HepG2 (cell line): ENCODE data around the gene RAB15. TPM values are rescaled to one million over a fixed set of nuclear protein-coding genes. Genes with fewer than 3 reads are reported as not detected.

Experiments
- CERS6 ChIP-seq: sonication (generic); formaldehyde crosslinking; IDR thresholded peaks from 2 replicates; pipeline ENCODE4 v1.5.0; 2020; ENCODE audit warnings: missing genetic modification reagents
- ETV6 ChIP-seq: sonication (generic); formaldehyde crosslinking; conservative IDR thresholded peaks from 2 replicates; pipeline ENCODE4 v1.4.0; 2020; ENCODE audit warnings: missing genetic modification reagents
- FOXK1 ChIP-seq: sonication (generic); formaldehyde crosslinking; IDR thresholded peaks from 2 replicates; pipeline ENCODE4 v1.4.0; 2020; ENCODE audit warnings: low read depth, missing genetic modification reagents, borderline replicate concordance
- GATA4 ChIP-seq: sonication (generic); IDR thresholded peaks from 2 replicates; pipeline ENCODE4 v1.6.1; 2016; ENCODE audit warnings: antibody characterized with exemption, low read depth, borderline replicate concordance
- GMEB1 ChIP-seq: sonication (generic); formaldehyde crosslinking; IDR thresholded peaks from 2 replicates; pipeline ENCODE4 v1.5.1; 2020; ENCODE audit warnings: missing genetic modification reagents, mild to moderate bottlenecking, borderline replicate concordance
- HNRNPUL1 ChIP-seq: fragments of 200-400 bp; formaldehyde crosslinking; IDR thresholded peaks from 2 replicates; pipeline ENCODE4 v1.6.1; 2017; ENCODE audit warnings: low read depth, mild to moderate bottlenecking, low read length, moderate library complexity
- PAWR ChIP-seq: sonication (generic); formaldehyde crosslinking; IDR thresholded peaks from 2 replicates; pipeline ENCODE4 v1.4.0; 2020; ENCODE audit warnings: missing genetic modification reagents, mild to moderate bottlenecking, borderline replicate concordance
- PHF8 ChIP-seq: sonication (generic); formaldehyde crosslinking; IDR thresholded peaks from 2 replicates; pipeline ENCODE4 v1.5.0; 2020; ENCODE audit warnings: missing genetic modification reagents
- PLSCR1 ChIP-seq: sonication (generic); formaldehyde crosslinking; IDR thresholded peaks from 2 replicates; pipeline ENCODE4 v1.5.0; 2020; ENCODE audit warnings: missing genetic modification reagents, mild to moderate bottlenecking, borderline replicate concordance
- RAD21 ChIP-seq: fragments of 450-650 bp; formaldehyde crosslinking; IDR thresholded peaks from 2 replicates; pipeline ENCODE4 v1.5.0; 2020; ENCODE audit warnings: mild to moderate bottlenecking
- SCMH1 ChIP-seq: sonication (generic); formaldehyde crosslinking; IDR thresholded peaks from 2 replicates; pipeline ENCODE4 v1.9.0; 2021; ENCODE audit warnings: missing genetic modification reagents, mild to moderate bottlenecking, borderline replicate concordance
- SIN3B ChIP-seq: fragments of 150-350 bp; IDR thresholded peaks from 2 replicates; pipeline ENCODE4 v1.6.1; 2014; ENCODE audit warnings: low read length
- SMARCC2 ChIP-seq: fragments of 450-650 bp; IDR thresholded peaks from 2 replicates; pipeline ENCODE4 v1.6.1; 2017; ENCODE audit warnings: antibody characterized with exemption, mild to moderate bottlenecking
- SOX13 ChIP-seq, 3 experiments: fragments of 450-650 bp in 1 of 3; sonication (generic) in 1 of 3; formaldehyde crosslinking in 1 of 3; IDR thresholded peaks in 2 of 3; conservative IDR thresholded peaks in 1 of 3; 2 replicates each; pipeline versions ENCODE4 v1.5.0 to v1.6.1; 2016 to 2020; ENCODE audit warnings: antibody characterized with exemption in 1 of 3, mild to moderate bottlenecking in 1 of 3, missing compliant biosample characterization in 1 of 3, missing genetic modification reagents in 1 of 3, moderate library complexity in 1 of 3
- TFE3 ChIP-seq: IDR thresholded peaks from 2 replicates; pipeline ENCODE4 v1.6.1; 2016
- ZBTB26 ChIP-seq: IDR thresholded peaks from 2 replicates; pipeline ENCODE4 v1.6.1; 2016; ENCODE audit warnings: missing compliant biosample characterization, missing genetic modification reagents, borderline replicate concordance
- ZFP36L2 ChIP-seq: sonication (generic); formaldehyde crosslinking; IDR thresholded peaks from 2 replicates; pipeline ENCODE4 v1.4.0; 2020; ENCODE audit warnings: missing genetic modification reagents
- ZNF10 ChIP-seq: sonication (generic); formaldehyde crosslinking; IDR thresholded peaks from 2 replicates; pipeline ENCODE4 v1.4.0; 2020; ENCODE audit warnings: mild to moderate bottlenecking, low read depth, missing genetic modification reagents, borderline replicate concordance
- ZNF143 ChIP-seq: sonication (generic); formaldehyde crosslinking; IDR thresholded peaks from 2 replicates; pipeline ENCODE4 v1.4.0; 2020; ENCODE audit warnings: missing genetic modification reagents
- ZNF180 ChIP-seq: sonication (generic); formaldehyde crosslinking; IDR thresholded peaks from 2 replicates; pipeline ENCODE4 v1.4.0; 2020; ENCODE audit warnings: low read depth, missing genetic modification reagents, borderline replicate concordance
- ZNF563 ChIP-seq: sonication (generic); formaldehyde crosslinking; IDR thresholded peaks from 2 replicates; pipeline ENCODE4 v1.8.0; 2022; ENCODE audit warnings: mild to moderate bottlenecking, moderate library complexity, missing genetic modification reagents
- ZNF816 ChIP-seq: sonication (generic); formaldehyde crosslinking; IDR thresholded peaks from 2 replicates; pipeline ENCODE4 v1.8.0; 2022; ENCODE audit warnings: missing genetic modification reagents, mild to moderate bottlenecking, borderline replicate concordance
- polyA plus RNA-seq, 8 experiments: library from polyadenylated mRNA; depleted of rRNA in 3 of 8; stranded (reverse) in 7 of 8; unstranded in 1 of 8; fragments of >200 nt; fragmentation: Illumina TruSeq in 4 of 8; extraction: Trizol in 4 of 8; gene quantifications; 2 replicates each; pipeline versions ENCODE4 v1.2.1 to v1.2.3, GENCODE V29; 2011 to 2016; ENCODE audit warnings: low read depth in 4 of 8, missing spikeins in 1 of 8, mixed read lengths in 1 of 8; ENCODE audit not compliant: insufficient read depth in 1 of 8
- total RNA-seq, 5 experiments: library from RNA; depleted of rRNA; stranded (reverse); fragments of >200 nt; fragmentation: Illumina TruSeq; extraction: Trizol; gene quantifications; 2 replicates each; pipeline ENCODE4 v1.2.3, GENCODE V29; 2016; ENCODE audit warnings: low read depth in 1 of 5

The RAB15 gene
- total and polyA plus RNA-seq, 2 of the 13 experiments (the other 11 are each of a cell fraction or from before 2014, with no cell fraction given): 7.4 to 18.5 TPM

- no peak for TF ChIP-seq SMARCC2
- no peak for TF ChIP-seq ZNF816 (CRISPR knock-in tag)
- no peak for TF ChIP-seq ZNF143 (CRISPR knock-in tag)
- TF ChIP-seq TFE3: 0 out of 2 replicates have a peak, but pooled peaks have one; percentile 21
- TF ChIP-seq FOXK1: no peak
- no peak for TF ChIP-seq GMEB1 (CRISPR knock-in tag)
- TF ChIP-seq ZNF180 (CRISPR knock-in tag): no peak
- no peak for TF ChIP-seq CERS6 (CRISPR knock-in tag)
- 0 out of 2 replicates have a peak, but pooled peaks have one; percentile 26 for TF ChIP-seq RAD21
- TF ChIP-seq SCMH1: no peak
- no peak for TF ChIP-seq ETV6 (CRISPR knock-in tag)
- TF ChIP-seq GATA4: no peak
- no peak for TF ChIP-seq PHF8 (CRISPR knock-in tag)
- TF ChIP-seq PLSCR1 (CRISPR knock-in tag): no peak
- TF ChIP-seq ZNF563 (CRISPR knock-in tag): no peak
- no peak for TF ChIP-seq HNRNPUL1
- TF ChIP-seq SOX13 (IDR thresholded peaks at IDR 0.05): no peak
- TF ChIP-seq SOX13 (CRISPR knock-in tag; conservative IDR thresholded peaks at IDR 0.05 in 1 of 2, IDR thresholded peaks at IDR 0.05 in 1 of 2): peak in 1 of 2 experiments; percentile 43; a peak in 1 of 4 replicates
- no peak for TF ChIP-seq PAWR (CRISPR knock-in tag)
- no peak for TF ChIP-seq ZFP36L2 (CRISPR knock-in tag)
- TF ChIP-seq ZBTB26 (CRISPR knock-in tag): no peak
- no peak for TF ChIP-seq ZNF10
- TF ChIP-seq SIN3B: no peak
These were observed 24.2 kb downstream of the RAB15 start (continued) for GRCh38 chr14:64947710-64948611.
